Activated CD4-positive, alpha-beta T cell treated with anti-CD3 and anti-CD28 coated beads, Interleukin-2, amount 50 U/mL, for 16 hours (primary cell): ENCODE measurements around the gene WDFY4.

Source experiments
- DNase-seq: peaks from one replicate; pipeline ENCODE4 v3.0.0-alpha.2; 2020

WDFY4 gene

GRCh38 chr10:48710647-48711275 lies 26.1 kb downstream of the WDFY4 start:
- no peak for DNase-seq

GRCh38 chr10:48711830-48712229 lies 27.2 kb downstream of the WDFY4 start:
- DNase-seq = no peak

GRCh38 chr10:48714088-48714487 lies 29.4 kb downstream of the WDFY4 start:
- DNase-seq = no peak

- DNase-seq = no peak
Measured at GRCh38 chr10:48716416-48716815, 31.7 kb downstream of the WDFY4 start.

- DNase-seq = no peak
Measured at GRCh38 chr10:48720611-48721010, 35.9 kb downstream of the WDFY4 start.

- DNase-seq = no peak
Measured at GRCh38 chr10:48722153-48723145, 37.8 kb downstream of the WDFY4 start.

GRCh38 chr10:48724127-48724526 lies 39.5 kb downstream of the WDFY4 start:
- no peak for DNase-seq

- no peak for DNase-seq
Measured at GRCh38 chr10:48725708-48726107, 41.0 kb downstream of the WDFY4 start.

- DNase-seq = no peak
Measured at GRCh38 chr10:48727866-48728265, 43.2 kb downstream of the WDFY4 start.

GRCh38 chr10:48729222-48729621 lies 44.5 kb downstream of the WDFY4 start:
- no peak for DNase-seq

GRCh38 chr10:48729941-48730457 lies 45.3 kb downstream of the WDFY4 start:
- DNase-seq = no peak

- DNase-seq = no peak
Measured at GRCh38 chr10:48731141-48731540, 46.5 kb downstream of the WDFY4 start.

GRCh38 chr10:48731654-48732053 lies 47.0 kb downstream of the WDFY4 start:
- no peak for DNase-seq

- no peak for DNase-seq
Measured at GRCh38 chr10:48733329-48733728, 48.7 kb downstream of the WDFY4 start.

GRCh38 chr10:48735836-48736390 lies 51.2 kb downstream of the WDFY4 start:
- no peak for DNase-seq

- no peak for DNase-seq
Measured at GRCh38 chr10:48736596-48736995, 51.9 kb downstream of the WDFY4 start.

GRCh38 chr10:48737886-48738285 lies 53.2 kb downstream of the WDFY4 start:
- DNase-seq = no peak

- no peak for DNase-seq
Measured at GRCh38 chr10:48739170-48739569, 54.5 kb downstream of the WDFY4 start.

GRCh38 chr10:48740015-48740707 lies 55.5 kb downstream of the WDFY4 start:
- no peak for DNase-seq

- DNase-seq = no peak
Measured at GRCh38 chr10:48740988-48741387, 56.3 kb downstream of the WDFY4 start.

GRCh38 chr10:48742891-48743860 lies 58.5 kb downstream of the WDFY4 start:
- DNase-seq = no peak

- DNase-seq = no peak
Measured at GRCh38 chr10:48744587-48744986, 59.9 kb downstream of the WDFY4 start.
